PC-9 (cell line): ENCODE measurements around the gene DENND1A. TPM values are rescaled to one million over a fixed set of nuclear protein-coding genes. Genes with fewer than 3 reads are reported as not detected.
"Not testable (repeated sequence)": the region's sequence is repeated elsewhere in the genome, so short reads cannot be mapped to it uniquely, and the experiment has no call there.

Experiments
- BruUV-seq: library from RNA; stranded (reverse); fragments of 400-500 nt; replicated peaks from 2 replicates; lab custom pipeline; 2021; lab: Mats Ljungman, UMichigan
- CTCF ChIA-PET: fragments of 300-600 bp; sonication (Branson Sonifier 250); formaldehyde crosslinking; loops from one replicate; lab custom pipeline; 2022; ENCODE audit warnings: antibody characterized with exemption; lab: Charles Lee
- POLR2A ChIA-PET: fragments of 300-600 bp; sonication (Branson Sonifier 250); formaldehyde crosslinking; loops from one replicate; lab custom pipeline; 2022; ENCODE audit warnings: antibody characterized with exemption; ENCODE audit not compliant: unreplicated experiment; lab: Charles Lee
- DNase-seq, 2 experiments: peaks; one replicate each; pipeline versions ENCODE4 v3.0.0 to v3.0.0-alpha.2; 2015 to 2022; ENCODE audit warnings: mixed read lengths in 1 of 2
- H2AFZ ChIP-seq: fragments of 200-600 bp; sonication (generic); 2 replicates; pipeline ENCODE4 v1.8.1; 2017; ENCODE audit warnings: antibody characterized with exemption
- H3F3A ChIP-seq: fragments of 200-600 bp; sonication (generic); 2 replicates; pipeline ENCODE4 v1.8.1; 2017; ENCODE audit warnings: antibody characterized with exemption, mild to moderate bottlenecking, low read depth; ENCODE audit not compliant: insufficient read depth
- H3K27ac ChIP-seq: fragments of 200-600 bp; sonication (generic); 2 replicates; pipeline ENCODE4 v1.6.1; 2016; ENCODE audit warnings: mixed run types
- H3K27me3 ChIP-seq: fragments of 200-600 bp; sonication (generic); 2 replicates; pipeline ENCODE4 v1.6.1; 2016; ENCODE audit warnings: low read depth, mixed run types; ENCODE audit not compliant: insufficient read depth
- H3K36me3 ChIP-seq: fragments of 200-600 bp; sonication (generic); 2 replicates; pipeline ENCODE4 v1.6.1; 2016; ENCODE audit warnings: low read depth, mixed run types
- H3K4me1 ChIP-seq: fragments of 200-600 bp; sonication (generic); replicated peaks from 2 replicates; pipeline ENCODE4 v1.6.1; 2016; ENCODE audit warnings: mixed run types; ENCODE audit not compliant: insufficient read depth
- H3K4me2 ChIP-seq: fragments of 200-600 bp; sonication (generic); 2 replicates; pipeline ENCODE4 v1.6.1; 2017; ENCODE audit warnings: mixed run types
- H3K4me3 ChIP-seq: fragments of 200-600 bp; sonication (generic); 2 replicates; pipeline ENCODE4 v1.6.1; 2016; ENCODE audit warnings: mixed run types
- H3K79me2 ChIP-seq: fragments of 200-600 bp; sonication (generic); 2 replicates; pipeline ENCODE4 v1.6.1; 2017; ENCODE audit warnings: low read depth, mixed run types
- H3K9me2 ChIP-seq: fragments of 200-600 bp; sonication (generic); 2 replicates; pipeline ENCODE4 v1.8.1; 2017; ENCODE audit warnings: mild to moderate bottlenecking; ENCODE audit not compliant: insufficient read depth
- H3K9me3 ChIP-seq: fragments of 200-600 bp; sonication (generic); 2 replicates; pipeline ENCODE4 v1.8.1; 2016; ENCODE audit warnings: low read depth; ENCODE audit not compliant: insufficient read depth
- H4K20me1 ChIP-seq: fragments of 200-600 bp; sonication (generic); 2 replicates; pipeline ENCODE4 v1.8.1; 2017; ENCODE audit not compliant: insufficient read depth
- EZH2 ChIP-seq: fragments of 200-600 bp; sonication (generic); IDR thresholded peaks from 2 replicates; pipeline ENCODE4 v1.8.0; 2017; ENCODE audit warnings: antibody characterized with exemption, low read depth
- intact Hi-C: fragments of 100-400 bp; cut with micrococcal nuclease; formaldehyde crosslinking; loops from one replicate; pipeline ENCODE4 v1.10.0; 2022; ENCODE audit not compliant: unreplicated experiment
- total RNA-seq: library from RNA; stranded (reverse); gene quantifications from 2 replicates; pipeline ENCODE4 v1.2.3, GENCODE V29; 2021
- TF ChIP-seq, protein P1 (sequence below): fragments of 200-600 bp; sonication (generic); conservative IDR thresholded peaks from 2 replicates; pipeline ENCODE4 v1.6.1; 2017; ENCODE audit warnings: mixed run types, antibody characterized with exemption, mild to moderate bottlenecking, moderate library complexity

The DENND1A gene
- total RNA-seq, 1 experiment from 2014 or later, result 37.7 TPM

DNA sequence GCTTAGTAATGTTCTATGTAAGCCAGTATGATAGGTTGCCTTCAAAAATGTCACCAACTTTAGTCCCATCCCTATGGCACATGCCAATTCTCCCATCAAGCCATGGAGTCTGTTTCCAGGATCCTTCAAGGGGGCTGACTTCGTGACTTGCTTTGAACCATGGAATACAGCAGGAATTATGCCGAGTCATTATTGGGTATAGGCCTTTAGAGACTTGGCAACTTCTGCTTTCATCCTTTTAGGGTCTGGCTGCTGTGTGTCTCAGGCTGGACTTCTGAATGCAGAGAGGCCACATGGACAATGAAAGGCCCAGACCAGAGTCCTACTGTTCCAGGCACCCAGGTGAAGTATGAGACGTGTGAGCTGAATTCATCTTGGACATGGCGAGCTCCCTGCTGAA lies 109.8 kb downstream of the DENND1A start:
- Histone ChIP-seq H3K36me3 (no peaks in the 10 kb centered on the region), H3K4me1 (no peaks in the 10 kb centered on the region), H4K20me1 (peaks cover 2% of the 10 kb centered on the region; the same call in 1 of the 2 replicates), H3K4me3 (no peak overlapping the region), H3K9me3 (no peaks in the 10 kb centered on the region), H3K9me2 (no peaks in the 10 kb centered on the region), H3F3A (peaks cover 11% of the 10 kb centered on the region; the same call in 1 of the 2 replicates), H2AFZ (no peak overlapping the region), H3K27ac (no peak overlapping the region), H3K27me3 (no peaks in the 10 kb centered on the region), H3K4me2 (no peak overlapping the region), H3K79me2 (no peaks in the 10 kb centered on the region)
- no peak for DNase-seq
- TF ChIP-seq, protein P1, sequence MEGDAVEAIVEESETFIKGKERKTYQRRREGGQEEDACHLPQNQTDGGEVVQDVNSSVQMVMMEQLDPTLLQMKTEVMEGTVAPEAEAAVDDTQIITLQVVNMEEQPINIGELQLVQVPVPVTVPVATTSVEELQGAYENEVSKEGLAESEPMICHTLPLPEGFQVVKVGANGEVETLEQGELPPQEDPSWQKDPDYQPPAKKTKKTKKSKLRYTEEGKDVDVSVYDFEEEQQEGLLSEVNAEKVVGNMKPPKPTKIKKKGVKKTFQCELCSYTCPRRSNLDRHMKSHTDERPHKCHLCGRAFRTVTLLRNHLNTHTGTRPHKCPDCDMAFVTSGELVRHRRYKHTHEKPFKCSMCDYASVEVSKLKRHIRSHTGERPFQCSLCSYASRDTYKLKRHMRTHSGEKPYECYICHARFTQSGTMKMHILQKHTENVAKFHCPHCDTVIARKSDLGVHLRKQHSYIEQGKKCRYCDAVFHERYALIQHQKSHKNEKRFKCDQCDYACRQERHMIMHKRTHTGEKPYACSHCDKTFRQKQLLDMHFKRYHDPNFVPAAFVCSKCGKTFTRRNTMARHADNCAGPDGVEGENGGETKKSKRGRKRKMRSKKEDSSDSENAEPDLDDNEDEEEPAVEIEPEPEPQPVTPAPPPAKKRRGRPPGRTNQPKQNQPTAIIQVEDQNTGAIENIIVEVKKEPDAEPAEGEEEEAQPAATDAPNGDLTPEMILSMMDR, result no peak
- no peak for TF ChIP-seq EZH2
- CTCF ChIA-PET, result no interaction called here
- BruUV-seq, result no TSS peak
- POLR2A ChIA-PET, result interaction anchor here (0.6 kb wide), 1 partner anchor 1550 kb away, joined by 4 read pairs; no protein-coding TSS in a partner anchor
- intact Hi-C loops, result no loop called here

DNA sequence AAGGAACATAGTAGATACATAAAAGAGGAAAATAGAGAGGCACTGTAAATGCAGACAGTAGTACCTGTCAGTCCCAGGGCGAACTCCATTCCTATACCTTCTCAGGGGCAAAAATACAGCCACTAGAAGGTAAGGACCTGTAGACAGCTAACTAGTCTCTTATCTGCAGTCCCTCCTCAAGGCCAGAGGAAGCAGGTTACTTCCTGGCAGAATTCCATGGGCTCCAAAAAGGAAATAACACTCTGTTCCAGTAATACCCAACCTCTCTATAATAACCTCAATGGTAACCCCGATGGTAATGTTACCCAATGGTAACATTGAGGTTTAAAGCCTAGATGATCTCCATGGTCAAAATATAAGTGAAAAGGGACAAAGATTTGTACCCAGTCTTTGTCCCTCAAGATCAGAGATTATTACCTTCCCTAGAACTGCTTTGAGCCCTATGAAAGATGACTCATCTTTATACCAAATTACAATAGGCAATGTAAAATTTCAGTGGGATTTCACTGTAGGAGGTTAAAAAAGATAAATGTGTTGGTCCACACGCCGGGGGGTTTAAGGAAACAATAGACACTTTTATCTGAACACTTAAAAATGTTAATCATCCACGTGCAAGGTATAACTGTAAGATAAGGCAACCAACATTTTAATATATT lies 113.0 kb downstream of the DENND1A start:
- CTCF ChIA-PET, result interaction anchor here (0.6 kb wide), 1 partner anchor 287 kb away, joined by 5 read pairs; no protein-coding TSS in a partner anchor
- DNase-seq, result no peak
- no peaks in the 10 kb centered on the region for H3K36me3 ChIP-seq
- H3K27me3 ChIP-seq, result no peaks in the 10 kb centered on the region
- no TSS peak for BruUV-seq
- intact Hi-C loops, result no loop called here
- H3K9me2 ChIP-seq, result no peaks in the 10 kb centered on the region
- no peak overlapping the region for H2AFZ ChIP-seq
- H3K79me2 ChIP-seq, result no peaks in the 10 kb centered on the region
- TF ChIP-seq, protein P1, result no peak
- no peak for TF ChIP-seq EZH2
- H3F3A ChIP-seq, result peaks cover 11% of the 10 kb centered on the region; the same call in 1 of the 2 replicates
- H3K4me2 ChIP-seq, result no peak overlapping the region
- H4K20me1 ChIP-seq, result peaks cover 4% of the 10 kb centered on the region; the same call in 1 of the 2 replicates
- H3K4me3 ChIP-seq, result no peak overlapping the region
- H3K27ac ChIP-seq, result no peak overlapping the region
- H3K4me1 ChIP-seq, result no peaks in the 10 kb centered on the region
- POLR2A ChIA-PET, result no interaction called here
- no peaks in the 10 kb centered on the region for H3K9me3 ChIP-seq

DNA sequence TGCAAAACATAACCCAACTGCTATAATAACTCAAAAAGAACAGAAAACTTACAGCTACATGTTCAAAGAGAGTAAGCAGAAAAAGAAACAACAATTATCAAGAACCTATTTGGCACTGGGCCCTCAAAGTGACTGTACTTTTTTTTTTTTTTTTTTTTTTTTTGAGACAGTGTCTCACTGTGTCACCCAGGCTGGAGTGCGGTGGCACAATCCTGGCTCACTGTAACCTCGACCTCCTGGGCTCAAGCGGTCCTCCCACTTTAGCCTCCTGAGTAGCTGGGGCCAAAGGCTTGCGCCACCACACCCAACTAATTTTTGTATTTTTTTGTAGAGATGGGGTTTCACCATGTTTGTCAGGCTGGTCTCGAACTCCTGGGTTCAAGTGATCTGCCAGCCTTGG lies 114.1 kb downstream of the DENND1A start:
- intact Hi-C loops, H4K20me1 ChIP-seq, H3K27me3 ChIP-seq, H3K27ac ChIP-seq, BruUV-seq, H3K36me3 ChIP-seq, H3K9me3 ChIP-seq, H3K4me3 ChIP-seq, DNase-seq, H2AFZ ChIP-seq, H3K79me2 ChIP-seq, H3K9me2 ChIP-seq, H3K4me2 ChIP-seq, H3K4me1 ChIP-seq, POLR2A ChIA-PET: not testable (repeated sequence)
- peaks cover 11% of the 10 kb centered on the region; the same call in 1 of the 2 replicates for H3F3A ChIP-seq
- CTCF ChIA-PET, result interaction anchor here (0.7 kb wide), 1 partner anchor 618 kb away, joined by 14 read pairs; no protein-coding TSS in a partner anchor
